Endodermal cell (in vitro differentiated cells): ENCODE results near the gene NEK10. TPM values are rescaled to one million over a fixed set of nuclear protein-coding genes. Genes with fewer than 3 reads are reported as not detected.

Source experiments
- DNase-seq: peaks from one replicate; pipeline ENCODE4 v3.0.0-alpha.2; 2017
- H3K27ac ChIP-seq: 2 replicates; pipeline ENCODE4 v1.5.1; 2013; ENCODE audit warnings: mild to moderate bottlenecking, low read depth, low read length, moderate library complexity
- H3K27me3 ChIP-seq: 2 replicates; pipeline ENCODE4 v1.6.1; 2013; ENCODE audit warnings: mild to moderate bottlenecking, low read length, moderate library complexity; ENCODE audit not compliant: insufficient read depth, control insufficient read depth, poor library complexity, severe bottlenecking
- H3K36me3 ChIP-seq: 2 replicates; pipeline ENCODE4 v1.7.0; 2013; ENCODE audit warnings: mild to moderate bottlenecking, low read length, moderate library complexity; ENCODE audit not compliant: control insufficient read depth, insufficient read depth
- H3K4me1 ChIP-seq: one replicate; pipeline ENCODE4 v1.7.0; 2013; ENCODE audit warnings: low read length; ENCODE audit not compliant: control insufficient read depth, insufficient read depth
- H3K4me3 ChIP-seq: 2 replicates; pipeline ENCODE4 v1.5.1; 2013; ENCODE audit warnings: mild to moderate bottlenecking, low read length, moderate library complexity
- H3K9ac ChIP-seq: 2 replicates; pipeline ENCODE4 v1.6.1; 2013; ENCODE audit warnings: mild to moderate bottlenecking, low read length, moderate library complexity; ENCODE audit not compliant: poor library complexity, severe bottlenecking; ENCODE audit errors: extremely low read depth
- H3K9me3 ChIP-seq: 2 replicates; pipeline ENCODE4 v1.6.1; 2013; ENCODE audit warnings: mild to moderate bottlenecking, low read length, moderate library complexity; ENCODE audit not compliant: control insufficient read depth
- H3K27ac Mint-ChIP-seq: 2 replicates; pipeline ENCODE4 v1.8.0; 2020; ENCODE audit warnings: mixed read lengths
- H3K27me3 Mint-ChIP-seq: 2 replicates; pipeline ENCODE4 v1.8.0; 2021; ENCODE audit warnings: mild to moderate bottlenecking, mixed read lengths; ENCODE audit not compliant: insufficient read depth
- H3K36me3 Mint-ChIP-seq: 2 replicates; pipeline ENCODE4 v1.8.0; 2020; ENCODE audit warnings: low read depth, mixed read lengths
- H3K4me1 Mint-ChIP-seq: 2 replicates; pipeline ENCODE4 v1.8.0; 2020; ENCODE audit warnings: mixed read lengths
- H3K4me3 Mint-ChIP-seq: 2 replicates; pipeline ENCODE4 v1.8.0; 2020; ENCODE audit warnings: mild to moderate bottlenecking, moderate library complexity, mixed read lengths
- H3K9me3 Mint-ChIP-seq: 2 replicates; pipeline ENCODE4 v1.8.0; 2020; ENCODE audit warnings: mild to moderate bottlenecking, mixed read lengths
- WGBS, 2 experiments: methylation state at CpG; one replicate each; pipeline versions ENCODE4 v1.1.5 to v1.1.7; 2013; ENCODE audit warnings: missing lambda C conversion rate in 2 of 2, mixed read lengths in 1 of 2; ENCODE audit not compliant: insufficient coverage in 1 of 2, insufficient read length in 1 of 2; 5-methylcytosine and 5-hydroxymethylcytosine counted together
- total RNA-seq, 2 donors: library from RNA; stranded (reverse); fragmentation: NEBNext Ultra II Directional in 1 of 2; extraction: Animal tissue kit (Norgen Biotek cat#: 25700) in 1 of 2; gene quantifications; 2 replicates in 1 of 2; 3 replicates in 1 of 2; pipeline ENCODE4 v1.2.1, GENCODE V29; 2021
- TF ChIP-seq, protein P1 (sequence below): fragments of 200-600 bp; sonication (generic); conservative IDR thresholded peaks from 2 replicates; pipeline ENCODE4 v1.5.0; 2021; ENCODE audit warnings: antibody characterized with exemption, mild to moderate bottlenecking

Gene NEK10
- total RNA-seq, 2 donors from 2014 or later, result 1.3 to 2.4 TPM

DNA sequence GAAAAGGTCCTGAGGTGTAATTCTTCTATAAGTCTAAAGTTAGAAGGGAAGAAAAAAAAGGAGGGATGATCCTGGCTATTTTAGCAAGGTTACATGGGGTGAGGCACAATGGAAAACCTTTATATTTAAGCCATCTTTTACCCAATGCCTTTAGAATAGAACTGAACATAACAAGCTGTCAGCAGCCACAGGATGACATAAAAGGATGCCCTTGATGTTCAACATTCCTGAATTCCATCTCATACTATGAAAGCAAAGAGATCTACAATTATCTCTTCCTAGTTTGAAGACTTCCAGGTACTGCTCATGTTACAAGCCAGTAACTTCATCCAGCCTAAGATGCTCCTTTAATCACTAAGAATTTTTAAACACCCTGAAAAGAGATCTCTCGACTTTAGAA is 26.9 kb downstream of the NEK10 start:
- no peak overlapping the region for H3K27ac ChIP-seq
- H3K4me3 ChIP-seq, result no peak overlapping the region
- H3K27me3 ChIP-seq, result no peaks in the 10 kb centered on the region
- H3K4me1 ChIP-seq, result peaks cover 8% of the 10 kb centered on the region
- TF ChIP-seq, protein P1, sequence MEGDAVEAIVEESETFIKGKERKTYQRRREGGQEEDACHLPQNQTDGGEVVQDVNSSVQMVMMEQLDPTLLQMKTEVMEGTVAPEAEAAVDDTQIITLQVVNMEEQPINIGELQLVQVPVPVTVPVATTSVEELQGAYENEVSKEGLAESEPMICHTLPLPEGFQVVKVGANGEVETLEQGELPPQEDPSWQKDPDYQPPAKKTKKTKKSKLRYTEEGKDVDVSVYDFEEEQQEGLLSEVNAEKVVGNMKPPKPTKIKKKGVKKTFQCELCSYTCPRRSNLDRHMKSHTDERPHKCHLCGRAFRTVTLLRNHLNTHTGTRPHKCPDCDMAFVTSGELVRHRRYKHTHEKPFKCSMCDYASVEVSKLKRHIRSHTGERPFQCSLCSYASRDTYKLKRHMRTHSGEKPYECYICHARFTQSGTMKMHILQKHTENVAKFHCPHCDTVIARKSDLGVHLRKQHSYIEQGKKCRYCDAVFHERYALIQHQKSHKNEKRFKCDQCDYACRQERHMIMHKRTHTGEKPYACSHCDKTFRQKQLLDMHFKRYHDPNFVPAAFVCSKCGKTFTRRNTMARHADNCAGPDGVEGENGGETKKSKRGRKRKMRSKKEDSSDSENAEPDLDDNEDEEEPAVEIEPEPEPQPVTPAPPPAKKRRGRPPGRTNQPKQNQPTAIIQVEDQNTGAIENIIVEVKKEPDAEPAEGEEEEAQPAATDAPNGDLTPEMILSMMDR, result no peak
- no peaks in the 10 kb centered on the region for H3K36me3 ChIP-seq
- Mint-ChIP-seq H3K4me3 (no peak overlapping the region), H3K27ac (no peak overlapping the region), H3K27me3 (no peaks in the 10 kb centered on the region), H3K4me1 (peaks cover 6% of the 10 kb centered on the region), H3K9me3 (peaks cover 7% of the 10 kb centered on the region), H3K36me3 (no peaks in the 10 kb centered on the region)
- WGBS, 2 experiments, result 93 to 100% methylated on average over 1 of the region's 1 CpG
- no peak for DNase-seq
- H3K9me3 ChIP-seq, result no peaks in the 10 kb centered on the region
- no peak overlapping the region for H3K9ac ChIP-seq

DNA sequence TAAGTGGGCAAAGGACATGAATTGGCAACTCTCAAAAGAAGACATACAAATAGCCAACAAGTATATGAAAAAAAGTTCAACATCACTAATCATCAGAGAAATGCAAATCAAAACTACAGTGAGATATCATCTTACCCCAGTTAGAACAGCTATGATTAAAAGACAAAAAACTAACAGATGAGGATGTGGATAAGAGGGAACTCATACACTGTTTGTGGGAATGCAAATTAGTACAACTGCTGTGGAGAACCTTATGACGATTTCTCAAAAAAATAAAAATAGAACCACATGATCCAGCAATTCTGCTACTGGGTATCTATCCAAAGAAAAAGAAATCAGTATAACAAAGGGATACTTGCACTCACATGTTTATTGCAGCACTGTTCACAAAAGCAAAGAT is 28.6 kb downstream of the NEK10 start:
- no peak overlapping the region for H3K4me3 Mint-ChIP-seq

DNA sequence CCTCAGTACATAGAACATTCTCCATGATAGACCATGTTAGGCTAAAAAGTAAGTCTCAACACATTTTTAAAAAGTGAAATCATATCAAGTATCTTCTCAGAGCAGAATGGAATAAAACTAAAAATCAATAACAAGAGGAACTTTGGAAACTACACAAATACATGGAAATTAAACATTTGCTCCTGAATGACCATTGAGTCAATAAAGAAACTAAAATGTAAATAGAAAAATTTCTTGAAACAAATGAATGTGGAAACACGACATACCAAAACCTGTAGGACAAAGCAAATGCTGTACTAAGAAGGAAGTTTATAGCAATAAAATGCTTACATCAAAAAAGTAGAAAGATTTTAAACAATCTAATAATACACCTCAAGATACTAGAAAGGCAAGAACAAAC is 33.6 kb downstream of the NEK10 start:
- H3K9me3 ChIP-seq, result no peaks in the 10 kb centered on the region
- no peaks in the 10 kb centered on the region for H3K4me1 ChIP-seq
- TF ChIP-seq, protein P1, result no peak
- Mint-ChIP-seq H3K36me3 (no peaks in the 10 kb centered on the region), H3K9me3 (peaks cover 7% of the 10 kb centered on the region), H3K4me1 (no peaks in the 10 kb centered on the region), H3K27ac (no peak overlapping the region), H3K4me3 (no peak overlapping the region), H3K27me3 (no peaks in the 10 kb centered on the region)
- H3K36me3 ChIP-seq, result no peaks in the 10 kb centered on the region
- H3K4me3 ChIP-seq, result no peak overlapping the region
- 80% methylated on average over 1 of the region's 1 CpG; no CpG with 5 or more reads in 1 of the 2 experiments for WGBS, 2 experiments
- no peak overlapping the region for H3K27ac ChIP-seq
- no peak overlapping the region for H3K9ac ChIP-seq
- no peak for DNase-seq
- no peaks in the 10 kb centered on the region for H3K27me3 ChIP-seq

More for the DNA sequence above, 28.6 kb downstream of the NEK10 start:
- Mint-ChIP-seq H3K27me3 (no peaks in the 10 kb centered on the region), H3K4me1 (peaks cover 6% of the 10 kb centered on the region), H3K27ac (no peak overlapping the region), H3K9me3 (peaks cover 7% of the 10 kb centered on the region), H3K36me3 (no peaks in the 10 kb centered on the region)
- Histone ChIP-seq H3K9me3 (no peaks in the 10 kb centered on the region), H3K4me1 (peaks cover 8% of the 10 kb centered on the region), H3K27ac (no peak overlapping the region), H3K36me3 (no peaks in the 10 kb centered on the region), H3K4me3 (no peak overlapping the region), H3K27me3 (no peaks in the 10 kb centered on the region), H3K9ac (no peak overlapping the region)
- no peak for DNase-seq
- 83 to 100% methylated on average over 1 of the region's 1 CpG for WGBS, 2 experiments
- TF ChIP-seq, protein P1, result no peak
